HepG2 (cell line): ENCODE measurements around the gene CLASRP. TPM values are rescaled to one million over a fixed set of nuclear protein-coding genes. Genes with fewer than 3 reads are reported as not detected.

Source experiments
- ATRX ChIP-seq: sonication (generic); formaldehyde crosslinking; IDR thresholded peaks from 2 replicates; pipeline ENCODE4 v1.4.0; 2020; ENCODE audit warnings: missing genetic modification reagents, borderline replicate concordance
- BCL3 ChIP-seq: sonication (generic); formaldehyde crosslinking; IDR thresholded peaks from 2 replicates; pipeline ENCODE4 v1.5.1; 2020; ENCODE audit warnings: mild to moderate bottlenecking, missing genetic modification reagents, moderate library complexity
- BHLHE40 ChIP-seq: IDR thresholded peaks from 2 replicates; pipeline ENCODE4 v1.6.1; 2011; ENCODE audit warnings: low read length, improper control_type of control experiment
- HNRNPUL1 ChIP-seq: fragments of 200-400 bp; formaldehyde crosslinking; IDR thresholded peaks from 2 replicates; pipeline ENCODE4 v1.6.1; 2017; ENCODE audit warnings: low read depth, mild to moderate bottlenecking, low read length, moderate library complexity
- MTA1 ChIP-seq: sonication (generic); formaldehyde crosslinking; IDR thresholded peaks from 2 replicates; pipeline ENCODE4 v1.4.0; 2020; ENCODE audit warnings: missing genetic modification reagents, mild to moderate bottlenecking, borderline replicate concordance
- NFE2L1 ChIP-seq: sonication (generic); formaldehyde crosslinking; IDR thresholded peaks from 2 replicates; pipeline ENCODE4 v1.4.0; 2020; ENCODE audit warnings: missing genetic modification reagents, mild to moderate bottlenecking, borderline replicate concordance
- PATZ1 ChIP-seq: sonication (generic); formaldehyde crosslinking; IDR thresholded peaks from 2 replicates; pipeline ENCODE4 v1.4.0; 2020; ENCODE audit warnings: missing genetic modification reagents
- PHF20 ChIP-seq: sonication (generic); formaldehyde crosslinking; IDR thresholded peaks from 2 replicates; pipeline ENCODE4 v1.5.0; 2020; ENCODE audit warnings: mild to moderate bottlenecking, missing genetic modification reagents
- SIX4 ChIP-seq: sonication (generic); formaldehyde crosslinking; IDR thresholded peaks from 2 replicates; pipeline ENCODE4 v1.4.0; 2020; ENCODE audit warnings: missing genetic modification reagents
- SMARCC2 ChIP-seq: fragments of 450-650 bp; IDR thresholded peaks from 2 replicates; pipeline ENCODE4 v1.6.1; 2017; ENCODE audit warnings: antibody characterized with exemption, mild to moderate bottlenecking
- SMC3 ChIP-seq: IDR thresholded peaks from 2 replicates; pipeline ENCODE4 v1.6.1; 2011; ENCODE audit warnings: low read length, improper control_type of control experiment
- THAP7 ChIP-seq: sonication (generic); formaldehyde crosslinking; IDR thresholded peaks from 2 replicates; pipeline ENCODE4 v1.8.1; 2023; ENCODE audit warnings: mild to moderate bottlenecking, missing genetic modification reagents
- ZFP90 ChIP-seq: sonication (generic); formaldehyde crosslinking; IDR thresholded peaks from 2 replicates; pipeline ENCODE4 v1.8.0; 2022; ENCODE audit warnings: missing genetic modification reagents, mild to moderate bottlenecking, inconsistent platforms, borderline replicate concordance
- ZNF230 ChIP-seq: sonication (generic); formaldehyde crosslinking; IDR thresholded peaks from 2 replicates; pipeline ENCODE4 v1.4.0; 2020; ENCODE audit warnings: mild to moderate bottlenecking, missing genetic modification reagents
- ZNF33B ChIP-seq: sonication (generic); formaldehyde crosslinking; IDR thresholded peaks from 2 replicates; pipeline ENCODE4 v1.5.1; 2020; ENCODE audit warnings: mild to moderate bottlenecking, missing genetic modification reagents
- ZNF362 ChIP-seq: sonication (generic); formaldehyde crosslinking; IDR thresholded peaks from 2 replicates; pipeline ENCODE4 v1.4.0; 2020; ENCODE audit warnings: missing genetic modification reagents, mild to moderate bottlenecking, borderline replicate concordance
- ZNF414 ChIP-seq: sonication (generic); formaldehyde crosslinking; IDR thresholded peaks from 2 replicates; pipeline ENCODE4 v1.5.0; 2020; ENCODE audit warnings: missing genetic modification reagents
- ZNF510 ChIP-seq: sonication (generic); formaldehyde crosslinking; IDR thresholded peaks from 2 replicates; pipeline ENCODE4 v1.4.0; 2020; ENCODE audit warnings: low read depth, mild to moderate bottlenecking, missing genetic modification reagents
- ZNF547 ChIP-seq: sonication (generic); formaldehyde crosslinking; IDR thresholded peaks from 2 replicates; pipeline ENCODE4 v1.5.1; 2020; ENCODE audit warnings: mild to moderate bottlenecking, missing genetic modification reagents
- ZNF562 ChIP-seq: sonication (generic); formaldehyde crosslinking; IDR thresholded peaks from 2 replicates; pipeline ENCODE4 v1.8.0; 2022; ENCODE audit warnings: missing genetic modification reagents, borderline replicate concordance
- ZNF572 ChIP-seq: sonication (generic); formaldehyde crosslinking; IDR thresholded peaks from 2 replicates; pipeline ENCODE4 v1.5.1; 2020; ENCODE audit warnings: mild to moderate bottlenecking, missing genetic modification reagents
- ZNF839 ChIP-seq: sonication (generic); formaldehyde crosslinking; IDR thresholded peaks from 2 replicates; pipeline ENCODE4 v1.4.0; 2020; ENCODE audit warnings: missing genetic modification reagents, mild to moderate bottlenecking, borderline replicate concordance
- ZNF879 ChIP-seq: sonication (generic); formaldehyde crosslinking; IDR thresholded peaks from 2 replicates; pipeline ENCODE4 v1.8.1; 2023; ENCODE audit warnings: missing genetic modification reagents
- ZSCAN25 ChIP-seq: sonication (generic); formaldehyde crosslinking; IDR thresholded peaks from 2 replicates; pipeline ENCODE4 v1.8.0; 2022; ENCODE audit warnings: mild to moderate bottlenecking, missing genetic modification reagents
- polyA plus RNA-seq, 8 experiments: library from polyadenylated mRNA; depleted of rRNA in 3 of 8; stranded (reverse) in 7 of 8; unstranded in 1 of 8; fragments of >200 nt; fragmentation: Illumina TruSeq in 4 of 8; extraction: Trizol in 4 of 8; gene quantifications; 2 replicates each; pipeline versions ENCODE4 v1.2.1 to v1.2.3, GENCODE V29; 2011 to 2016; ENCODE audit warnings: low read depth in 4 of 8, missing spikeins in 1 of 8, mixed read lengths in 1 of 8; ENCODE audit not compliant: insufficient read depth in 1 of 8
- total RNA-seq, 5 experiments: library from RNA; depleted of rRNA; stranded (reverse); fragments of >200 nt; fragmentation: Illumina TruSeq; extraction: Trizol; gene quantifications; 2 replicates each; pipeline ENCODE4 v1.2.3, GENCODE V29; 2016; ENCODE audit warnings: low read depth in 1 of 5

The CLASRP gene
- total and polyA plus RNA-seq, 2 of the 13 experiments (the other 11 are each of a cell fraction or from before 2014, with no cell fraction given): 32.0 to 51.4 TPM

- TF ChIP-seq MTA1 (CRISPR knock-in tag): peak; percentile 97
- TF ChIP-seq THAP7: 0 out of 2 replicates have a peak, but pooled peaks have one; percentile 68
- peak; percentile 57; the same call in 1 of the 2 replicates for TF ChIP-seq SIX4 (CRISPR knock-in tag)
- no peak; the same call in 1 of the 2 replicates for TF ChIP-seq ZNF362 (CRISPR knock-in tag)
- TF ChIP-seq ATRX (CRISPR knock-in tag): no peak
- no peak for TF ChIP-seq SMC3
- no peak for TF ChIP-seq ZNF562 (CRISPR knock-in tag)
- peak; percentile 96 for TF ChIP-seq PATZ1
- peak; percentile 77 for TF ChIP-seq BCL3 (CRISPR knock-in tag)
- TF ChIP-seq ZNF879 (CRISPR knock-in tag): no peak; the same call in 1 of the 2 replicates
- peak; percentile 61; the same call in 1 of the 2 replicates for TF ChIP-seq ZNF33B (CRISPR knock-in tag)
- TF ChIP-seq ZSCAN25 (CRISPR knock-in tag): peak; percentile 69; the same call in 1 of the 2 replicates
- TF ChIP-seq NFE2L1 (CRISPR knock-in tag): no peak
- peak; percentile 95 for TF ChIP-seq PHF20
- TF ChIP-seq ZNF547: peak; percentile 99
- TF ChIP-seq HNRNPUL1: 0 out of 2 replicates have a peak, but pooled peaks have one; percentile 29
- TF ChIP-seq ZNF230 (CRISPR knock-in tag): peak; percentile 59; the same call in 1 of the 2 replicates
- no peak for TF ChIP-seq ZNF839
- TF ChIP-seq ZNF510 (CRISPR knock-in tag): no peak
- no peak for TF ChIP-seq SMARCC2
- no peak for TF ChIP-seq ZNF572 (CRISPR knock-in tag)
- TF ChIP-seq ZNF414 (CRISPR knock-in tag): peak; percentile 54; the same call in 1 of the 2 replicates
- peak; percentile 43; the same call in 1 of the 2 replicates for TF ChIP-seq BHLHE40
- peak; percentile 94; the same call in 1 of the 2 replicates for TF ChIP-seq ZFP90 (CRISPR knock-in tag)
Observed at GRCh38 chr19:45079063-45079910, 40.4 kb downstream of the CLASRP start, which contains the start of gene GEMIN7 (continued).
